AG09319 (cell line): ENCODE data around the gene SIPA1L3.

Experiments used
- DNase-seq: peaks from one replicate; pipeline ENCODE4 v3.0.0-alpha.2; 2010; ENCODE audit warnings: low read depth; ENCODE audit errors: extremely low read depth
- CTCF ChIP-seq: IDR thresholded peaks from 2 replicates; pipeline ENCODE4 v1.5.1; 2011; ENCODE audit warnings: low read depth, mild to moderate bottlenecking, inconsistent platforms, low read length, moderate library complexity

SIPA1L3 gene

GRCh38 chr19:38250821-38251563 lies 344.0 kb downstream of the SIPA1L3 start:
- no peak for TF ChIP-seq CTCF
- DNase-seq, result no peak

- DNase-seq, result no peak
- TF ChIP-seq CTCF, result no peak
These were observed 344.6 kb downstream of the SIPA1L3 start for GRCh38 chr19:38251564-38252051.

- DNase-seq, result no peak
- TF ChIP-seq CTCF, result no peak
These were observed 345.4 kb downstream of the SIPA1L3 start for GRCh38 chr19:38252385-38252784.

GRCh38 chr19:38252941-38253691 lies 346.1 kb downstream of the SIPA1L3 start:
- TF ChIP-seq CTCF, result no peak
- no peak for DNase-seq

- no peak for TF ChIP-seq CTCF
- DNase-seq, result no peak
These were observed 346.8 kb downstream of the SIPA1L3 start for GRCh38 chr19:38253788-38254187.

- DNase-seq, result no peak
- no peak for TF ChIP-seq CTCF
These were observed 348.5 kb downstream of the SIPA1L3 start for GRCh38 chr19:38255383-38256014.
